SIG-M5 treated with dmso at 0.1 percent for 504 hours (cell line): ENCODE results near the gene UVRAG.

Experiments used
- DNase-seq: peaks from one replicate; lab custom pipeline; 2025; ENCODE audit not compliant: unreplicated experiment; lab: John Stamatoyannopoulos, UW

UVRAG gene

DNA sequence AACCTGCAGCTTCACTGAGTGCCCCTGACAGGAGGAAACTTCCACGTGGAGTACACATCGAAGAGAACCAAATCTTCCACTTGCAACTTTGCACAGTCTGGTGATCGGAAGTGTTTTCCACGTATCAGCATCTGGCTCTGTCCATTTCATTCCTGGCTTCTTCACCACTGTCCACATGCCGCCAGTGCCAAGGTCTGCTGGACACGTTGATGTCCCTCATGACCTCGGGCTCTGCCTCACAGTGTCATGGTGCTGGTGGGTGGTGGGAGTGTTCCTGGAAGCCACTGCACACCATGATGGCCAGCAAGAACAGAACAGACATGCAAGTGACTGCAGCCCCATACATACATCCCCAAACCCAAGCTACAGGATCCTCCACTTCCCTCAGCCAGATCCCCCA, 342.9 kb downstream of the UVRAG start:
- no peak for DNase-seq

DNA sequence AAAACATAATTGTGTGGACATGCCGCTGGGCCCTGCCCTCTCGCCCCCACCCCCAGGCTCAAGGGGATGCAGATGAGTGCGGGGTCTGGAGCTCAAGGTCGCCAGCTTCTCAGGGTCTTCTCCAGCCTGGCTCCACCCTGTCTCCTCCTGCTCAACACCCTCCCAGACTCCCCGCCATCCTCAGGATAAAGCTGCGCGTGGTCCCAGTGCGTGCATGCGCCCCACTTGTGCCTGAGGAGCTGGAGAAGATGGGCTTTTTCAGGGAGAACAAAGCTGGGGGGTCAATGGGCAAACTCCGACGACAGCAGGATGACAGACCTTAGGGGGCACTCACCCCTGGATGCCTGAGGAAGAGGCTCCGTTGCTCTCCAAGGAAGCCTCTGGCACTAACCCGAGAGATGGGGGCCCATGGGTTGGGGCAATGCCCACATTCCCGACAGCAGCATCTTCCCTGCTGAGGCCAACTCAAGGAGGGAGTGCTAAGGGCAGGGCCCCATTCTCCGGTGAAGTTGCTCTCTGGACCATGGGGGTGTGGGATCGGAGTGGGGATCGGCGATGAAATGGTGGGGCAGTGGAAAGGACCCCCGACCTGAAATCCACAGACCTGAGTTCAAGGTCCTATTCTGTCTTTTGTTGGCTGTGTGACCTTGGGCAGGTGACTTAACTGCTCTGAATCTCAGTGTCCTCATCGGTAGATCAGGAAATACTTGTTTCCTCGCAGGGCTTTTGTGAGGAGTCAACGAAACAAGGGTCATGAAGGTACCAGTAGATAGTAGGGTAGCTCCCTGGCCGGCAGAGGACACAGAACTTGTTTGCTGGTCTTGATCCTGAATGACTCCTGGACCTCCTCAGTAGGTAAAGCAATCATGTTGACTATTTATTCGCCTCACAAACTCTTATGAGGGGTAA, 343.6 kb downstream of the UVRAG start:
- DNase-seq = no peak

DNA sequence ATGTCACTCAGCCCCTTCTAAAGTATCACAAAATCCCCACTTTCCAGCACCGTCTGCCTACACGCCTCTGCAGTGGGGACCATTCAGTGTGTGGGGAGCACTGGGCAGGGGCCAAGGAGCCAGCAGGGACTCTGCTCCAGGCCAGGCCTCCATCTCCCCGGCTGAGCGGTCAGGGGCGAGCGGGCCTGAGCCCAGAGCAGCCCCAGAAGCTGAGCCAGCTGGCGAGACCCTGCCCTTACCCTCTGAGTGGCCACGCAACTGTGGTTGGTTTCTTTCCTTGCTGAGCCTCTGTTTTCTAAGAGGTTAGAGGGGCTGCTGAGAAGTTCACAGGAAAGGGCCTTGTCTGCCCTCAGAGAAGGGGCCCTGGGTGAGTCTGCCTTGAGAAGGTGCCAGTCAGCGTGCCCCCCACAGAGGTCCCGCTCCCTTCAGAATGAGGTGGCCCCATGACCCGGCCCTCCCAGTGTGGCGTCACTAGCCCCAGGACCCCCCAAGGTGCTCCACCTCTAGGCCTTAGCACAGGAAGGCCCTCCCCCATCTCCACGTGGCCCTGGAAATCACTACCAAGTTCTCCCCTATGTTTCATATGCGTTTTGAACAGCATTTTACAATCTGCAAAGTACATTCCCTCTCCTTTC, 344.4 kb downstream of the UVRAG start:
- no peak for DNase-seq

DNA sequence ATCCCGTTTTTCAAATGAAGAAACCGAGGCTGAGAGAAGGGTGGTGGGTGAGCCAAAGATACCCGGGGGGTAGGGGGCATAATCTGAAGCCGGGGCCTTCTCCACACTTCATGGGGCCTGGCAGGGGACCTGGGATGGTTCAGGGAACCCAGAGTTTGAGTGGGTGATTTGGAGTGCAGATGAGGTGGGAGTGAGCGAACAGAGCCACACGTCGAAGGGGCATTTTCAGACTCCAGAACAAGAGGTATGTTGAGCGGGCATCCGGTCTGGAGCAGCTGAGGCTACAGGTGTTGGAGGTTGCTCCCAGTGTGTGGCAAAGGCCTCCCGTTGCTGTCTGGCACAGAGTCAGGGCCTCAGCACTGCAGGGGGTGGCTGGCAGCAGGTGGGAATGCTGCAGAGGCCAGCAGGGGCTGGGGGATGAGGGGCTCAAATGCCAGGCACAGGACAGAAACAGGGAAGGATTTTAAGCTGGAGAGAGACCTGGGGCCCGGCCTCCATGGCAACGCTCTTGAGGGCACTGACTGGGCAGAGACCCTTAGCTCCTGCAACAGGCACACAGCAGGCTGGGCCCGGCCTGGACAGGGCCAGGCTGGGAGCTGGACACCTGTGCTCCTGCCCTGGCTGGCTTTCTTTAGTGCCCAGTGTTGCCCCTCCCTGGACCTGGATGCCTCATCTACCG, 345.1 kb downstream of the UVRAG start:
- no peak for DNase-seq

DNA sequence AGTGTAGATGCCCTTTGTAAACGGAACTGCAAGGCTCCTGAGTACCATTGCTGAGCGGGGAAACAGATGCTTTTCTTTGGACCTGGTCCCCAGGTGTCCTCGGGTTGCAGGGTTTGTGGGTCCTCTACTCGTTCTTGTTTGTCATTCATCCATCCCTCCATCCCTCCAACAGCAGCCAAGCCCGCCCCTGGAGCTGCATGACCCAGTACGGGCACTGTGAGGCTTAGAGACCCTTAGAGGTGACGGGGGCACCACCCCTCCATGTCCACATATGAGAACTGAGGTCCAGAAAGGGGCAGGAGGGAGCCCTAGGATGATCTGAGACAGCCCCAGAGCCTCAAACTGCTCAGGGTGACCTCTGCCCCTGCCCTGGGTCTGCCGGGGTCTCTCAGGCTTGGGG, 345.8 kb downstream of the UVRAG start:
- no peak for DNase-seq

DNA sequence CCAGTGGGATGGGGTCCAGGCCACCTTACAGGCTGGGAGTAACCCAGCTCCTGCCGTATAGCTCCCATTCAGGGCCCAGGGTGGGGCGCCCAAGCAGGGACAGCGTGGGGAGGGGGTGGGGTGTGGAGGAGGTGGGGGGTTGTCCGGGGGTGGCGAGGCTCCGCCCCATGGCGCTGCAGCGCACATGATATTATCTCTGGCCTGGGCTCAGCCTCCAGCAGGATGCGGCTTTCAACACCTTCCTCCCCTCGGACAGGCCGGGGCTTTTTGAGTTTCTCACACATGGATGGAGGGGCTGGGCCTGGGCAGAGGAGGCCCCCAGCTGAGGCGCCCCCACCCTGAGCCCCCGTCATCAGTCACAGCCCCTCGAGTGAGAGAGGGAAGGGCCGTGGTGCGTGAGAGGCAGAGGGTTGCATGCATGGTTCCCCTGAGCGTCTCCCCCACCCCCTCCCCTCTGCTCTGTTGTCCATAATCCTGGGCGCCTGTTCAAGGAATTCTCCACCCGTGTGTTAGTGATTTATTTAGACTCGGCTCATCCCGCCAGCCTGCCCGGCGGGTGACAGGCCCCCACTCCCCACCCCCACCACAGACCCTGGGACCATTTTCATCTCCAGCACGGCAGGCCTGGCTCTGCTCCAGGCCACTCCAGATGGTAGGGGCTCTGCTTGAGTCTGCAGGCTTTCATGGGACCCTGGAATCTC, 346.4 kb downstream of the UVRAG start:
- DNase-seq = no peak

DNA sequence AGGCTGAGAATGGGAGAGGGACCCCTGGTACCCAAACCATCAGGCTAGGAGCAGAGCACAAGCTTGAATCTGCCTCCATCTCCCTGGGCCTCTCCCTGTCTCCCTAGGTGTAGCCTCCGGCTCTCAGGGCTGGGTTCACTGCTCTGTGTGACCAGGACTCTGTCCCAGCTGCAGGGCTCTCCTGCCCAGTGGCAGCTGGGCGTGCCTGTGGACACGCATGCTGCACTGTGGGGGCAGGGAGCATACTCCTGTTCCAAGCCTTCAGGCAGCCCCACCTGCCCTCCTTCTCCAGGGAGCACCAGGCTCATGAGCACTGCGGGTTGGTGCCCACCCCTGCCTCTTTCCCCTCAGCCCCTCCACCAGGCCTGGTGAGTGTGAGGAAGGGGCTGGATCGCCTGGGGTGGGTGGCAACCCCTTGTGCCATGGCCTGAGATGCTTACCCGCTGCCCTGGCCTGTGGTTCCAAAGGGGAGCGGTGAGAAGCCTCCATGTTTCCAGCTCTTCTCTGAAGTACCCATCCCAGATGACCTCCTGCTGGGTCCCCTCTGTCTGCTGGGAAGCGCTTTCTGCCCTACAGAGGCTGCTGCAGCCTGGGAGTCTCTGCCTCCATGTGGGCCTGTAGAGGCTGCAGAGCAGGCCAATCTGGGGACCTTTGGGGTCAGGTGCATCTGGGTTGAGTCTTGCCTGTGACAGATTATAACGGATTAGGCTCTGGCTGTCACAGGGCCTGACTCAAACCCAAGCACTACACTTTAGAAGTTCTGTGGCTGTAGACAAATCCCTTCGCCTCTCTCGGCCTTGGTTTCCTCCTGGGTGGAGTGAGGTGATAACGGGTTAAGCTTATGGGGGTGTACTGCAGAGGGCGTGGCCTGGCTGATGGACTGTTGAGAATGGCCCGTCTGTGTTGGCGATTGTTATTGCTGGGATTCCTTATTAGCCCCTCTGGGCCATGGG, 347.6 kb downstream of the UVRAG start:
- no peak for DNase-seq

DNA sequence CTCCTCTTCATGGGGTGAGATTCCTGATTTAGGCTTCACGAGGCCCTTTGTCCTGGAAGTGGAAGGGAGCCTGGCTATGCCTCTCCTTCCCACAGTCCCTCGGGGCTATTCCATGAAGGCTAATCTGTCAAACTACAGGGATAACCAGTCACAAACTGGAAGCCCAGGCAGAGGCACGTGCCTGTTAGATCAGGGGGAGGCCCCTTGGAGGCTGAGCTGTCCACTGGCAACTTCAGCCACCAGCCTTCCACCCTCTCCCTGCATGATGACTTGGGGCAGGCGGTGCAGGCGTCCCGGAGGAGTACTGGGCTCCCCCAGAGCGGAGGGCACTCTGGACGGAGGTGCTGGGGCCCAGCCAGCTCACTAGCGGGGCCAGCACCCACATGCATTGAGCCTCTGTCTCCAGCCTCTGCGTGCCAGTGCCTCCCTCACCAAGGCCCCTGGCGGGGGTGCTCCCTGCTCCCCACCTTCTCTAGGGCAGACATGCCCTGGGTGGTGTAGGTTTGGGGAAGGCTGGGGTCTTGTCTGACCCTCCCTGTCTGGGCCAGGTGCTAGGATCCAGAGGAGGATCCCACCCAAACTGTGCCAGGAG, 348.4 kb downstream of the UVRAG start:
- no peak for DNase-seq

DNA sequence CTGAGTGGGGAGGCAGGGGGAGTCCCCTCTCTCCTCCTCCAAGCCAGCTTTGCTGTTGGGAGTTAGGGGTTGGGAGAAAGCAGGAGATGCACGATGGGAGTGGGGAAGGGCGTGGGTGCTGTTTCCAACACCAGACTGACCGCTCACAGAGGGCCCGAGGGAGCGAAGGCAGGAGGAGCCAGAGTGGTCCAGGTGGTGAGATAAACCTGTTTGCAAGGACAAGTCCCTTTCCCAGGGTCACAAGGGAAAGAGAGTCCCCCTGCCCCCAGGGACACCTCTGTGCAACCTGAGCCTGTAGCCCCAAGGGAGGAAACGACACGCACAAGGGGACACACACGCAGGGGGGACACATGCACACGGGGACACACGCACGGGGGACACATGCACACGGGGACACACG, 349.1 kb downstream of the UVRAG start:
- no peak for DNase-seq

DNA sequence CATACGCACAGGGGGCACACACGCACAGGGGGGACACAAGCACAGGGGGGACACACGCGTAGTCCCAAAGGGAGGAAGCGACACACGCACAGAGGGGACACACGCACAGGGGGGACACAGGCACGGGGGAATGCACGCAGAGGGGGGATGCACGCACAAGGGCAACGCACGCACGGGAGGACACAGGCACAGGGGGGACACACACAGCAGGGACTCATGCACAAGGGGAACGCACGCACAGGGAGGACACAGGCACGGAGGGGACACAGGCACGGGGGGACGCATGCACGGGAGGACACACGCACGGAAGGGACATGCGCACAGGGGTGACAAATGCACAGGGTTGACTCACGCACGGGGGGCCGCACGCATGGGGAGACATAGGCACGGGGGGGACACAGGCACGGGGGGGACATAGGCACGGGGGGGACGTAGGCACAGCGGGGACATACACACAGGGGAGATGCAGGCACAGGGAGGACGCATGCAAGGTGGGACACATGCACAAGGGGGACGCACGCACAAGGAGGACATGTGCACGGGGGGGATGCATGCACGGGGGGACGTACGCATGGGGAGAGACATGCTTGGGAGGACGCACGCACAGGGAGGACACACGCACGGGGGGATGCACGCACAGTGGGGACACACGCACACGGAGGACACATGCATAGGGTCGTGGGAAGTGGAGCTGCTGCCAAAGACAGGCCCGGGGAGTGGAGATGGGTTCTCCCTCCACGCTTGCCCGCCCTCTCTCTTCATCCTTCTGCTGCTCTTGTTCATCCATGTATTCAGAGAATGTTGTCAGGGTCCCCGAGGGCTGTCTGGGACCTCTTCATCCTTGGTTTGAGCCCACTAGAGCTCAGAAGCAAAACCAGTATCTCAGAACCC, 350.1 kb downstream of the UVRAG start:
- DNase-seq = no peak

DNA sequence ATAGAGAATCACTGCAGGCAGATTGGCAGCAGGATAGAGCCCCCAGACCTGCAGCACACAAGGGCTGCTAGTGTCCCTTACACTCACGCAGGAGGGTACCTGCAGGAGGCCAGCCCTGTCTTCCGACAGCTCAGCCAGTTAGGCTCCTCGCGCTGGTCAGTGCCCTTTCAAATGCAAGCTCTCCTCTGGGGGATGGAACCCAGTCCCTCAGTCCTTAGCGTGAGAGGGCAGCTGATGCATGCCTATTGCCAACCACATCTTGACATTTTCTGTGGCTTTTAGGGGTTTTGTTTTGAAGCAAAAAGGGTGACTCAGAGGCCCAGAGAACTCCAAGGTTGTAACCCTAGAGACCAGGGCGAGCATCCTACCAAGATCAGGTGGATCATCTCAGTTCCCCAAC, 351.3 kb downstream of the UVRAG start:
- no peak for DNase-seq

DNA sequence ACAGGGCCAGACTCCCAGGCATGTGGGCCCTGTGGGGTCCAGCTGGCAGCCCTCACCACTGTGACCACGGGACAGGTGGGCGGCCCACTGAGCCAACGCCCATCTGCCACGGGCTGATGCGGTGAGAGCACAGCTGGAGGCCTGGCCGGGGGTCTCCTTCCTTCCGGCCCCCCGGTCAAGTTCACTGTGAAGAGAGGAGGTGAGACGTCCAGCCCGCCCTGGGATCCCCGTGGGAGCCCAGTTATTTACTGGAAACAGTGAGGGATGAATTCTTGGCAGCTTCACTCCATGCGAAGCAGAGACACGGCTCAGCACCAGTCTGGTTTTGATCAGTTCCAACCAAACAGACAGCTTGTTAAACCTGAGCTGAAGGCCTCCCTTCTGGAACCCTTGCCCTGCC, 352.6 kb downstream of the UVRAG start:
- no peak for DNase-seq

DNA sequence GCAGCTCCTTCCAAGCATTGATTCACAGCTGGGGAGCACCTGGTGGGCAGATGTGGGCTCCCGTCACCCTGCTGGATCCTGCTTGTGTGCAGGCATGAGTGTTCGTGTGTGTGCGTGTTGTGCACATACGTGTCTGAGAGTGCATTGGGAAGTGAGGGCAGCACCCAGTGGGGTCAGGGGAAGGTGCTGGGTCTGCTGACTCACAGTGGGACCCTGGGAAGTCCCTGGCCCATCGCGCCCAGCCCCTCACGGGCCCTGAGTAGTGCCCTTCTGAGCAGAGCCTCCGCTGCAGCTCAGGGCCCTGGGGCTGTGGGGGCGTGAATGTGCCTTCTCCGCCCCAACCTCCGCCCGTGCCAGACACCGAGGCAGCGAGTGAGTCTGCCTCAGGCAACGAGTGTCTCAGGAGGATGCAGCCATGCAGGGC, 354.5 kb downstream of the UVRAG start:
- no peak for DNase-seq

DNA sequence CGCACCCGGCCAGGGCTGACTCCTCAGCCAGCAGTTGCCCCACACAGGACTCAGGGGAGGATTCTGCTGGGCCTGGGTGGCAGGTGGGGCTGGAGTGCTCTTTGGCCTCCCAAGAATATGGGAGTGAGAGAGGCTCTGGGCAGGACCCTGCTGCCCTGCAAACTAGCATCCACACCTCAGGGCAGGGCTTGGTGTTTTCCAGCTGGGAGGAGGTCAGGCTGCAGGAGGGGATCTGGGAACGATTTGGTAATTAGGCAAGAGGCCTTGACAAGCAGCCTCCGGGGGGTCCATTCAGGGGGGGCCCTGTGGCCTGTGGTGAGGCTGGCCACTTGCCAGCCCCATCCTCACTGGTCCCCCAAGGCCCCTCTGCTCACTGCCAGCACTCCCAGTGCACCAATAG, 355.5 kb downstream of the UVRAG start:
- DNase-seq = no peak

DNA sequence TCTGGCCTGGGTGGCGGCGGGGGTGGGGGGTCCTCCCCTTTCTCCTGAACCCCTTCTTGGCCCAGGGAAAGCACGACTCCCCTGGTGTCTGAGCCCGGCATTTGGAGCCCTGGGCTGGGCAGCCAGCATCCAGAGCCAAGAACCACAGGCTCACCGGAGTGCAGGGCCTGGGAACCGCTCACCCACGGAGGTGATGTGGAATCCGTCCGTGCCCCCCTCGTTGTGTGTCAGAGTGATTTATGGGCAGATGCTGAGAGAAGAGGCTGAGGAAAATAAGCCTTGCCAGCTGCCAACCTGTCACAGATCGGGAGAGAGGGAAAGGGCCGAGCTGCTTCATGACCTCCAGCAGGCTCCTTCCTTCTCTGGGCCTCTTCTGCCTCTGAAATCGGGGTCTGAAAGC, 357.6 kb downstream of the UVRAG start:
- DNase-seq = no peak

DNA sequence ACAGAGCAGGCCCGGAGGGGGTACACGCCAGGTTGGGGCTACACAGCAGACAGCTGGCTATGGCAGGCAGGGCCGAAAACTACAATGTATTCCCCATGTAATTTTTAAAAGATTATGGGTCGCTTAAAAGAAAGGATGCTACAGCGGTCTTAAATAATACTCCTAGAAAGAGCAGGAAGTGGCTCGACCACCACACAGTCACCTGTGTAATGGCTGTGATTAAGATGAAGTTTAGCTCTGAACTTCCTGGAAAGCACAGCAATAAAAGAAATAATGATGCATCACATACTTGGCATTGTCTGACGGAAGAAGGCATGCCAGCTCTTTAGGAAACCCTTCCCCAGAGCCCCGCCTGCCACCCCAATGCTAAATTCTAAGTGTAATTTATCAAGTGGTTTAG, 358.7 kb downstream of the UVRAG start:
- DNase-seq = no peak

DNA sequence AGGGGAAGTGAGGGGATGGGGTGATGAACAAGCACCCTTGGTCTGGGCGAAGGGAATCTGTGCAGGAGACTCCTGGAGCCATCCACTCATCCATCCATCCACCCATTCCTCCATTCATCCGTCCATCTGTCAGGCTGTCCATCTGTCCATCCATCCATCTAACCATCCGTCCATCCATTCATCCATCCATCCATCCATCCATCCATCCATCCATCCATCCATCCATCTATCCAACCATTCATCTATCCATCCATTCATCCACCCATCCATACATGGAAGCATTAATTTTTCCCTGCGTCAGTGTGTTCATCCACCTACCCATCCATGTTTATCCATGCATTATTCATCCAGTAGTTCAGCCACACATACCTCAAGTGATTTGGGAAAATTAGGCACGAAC, 359.3 kb downstream of the UVRAG start:
- DNase-seq = no peak

DNA sequence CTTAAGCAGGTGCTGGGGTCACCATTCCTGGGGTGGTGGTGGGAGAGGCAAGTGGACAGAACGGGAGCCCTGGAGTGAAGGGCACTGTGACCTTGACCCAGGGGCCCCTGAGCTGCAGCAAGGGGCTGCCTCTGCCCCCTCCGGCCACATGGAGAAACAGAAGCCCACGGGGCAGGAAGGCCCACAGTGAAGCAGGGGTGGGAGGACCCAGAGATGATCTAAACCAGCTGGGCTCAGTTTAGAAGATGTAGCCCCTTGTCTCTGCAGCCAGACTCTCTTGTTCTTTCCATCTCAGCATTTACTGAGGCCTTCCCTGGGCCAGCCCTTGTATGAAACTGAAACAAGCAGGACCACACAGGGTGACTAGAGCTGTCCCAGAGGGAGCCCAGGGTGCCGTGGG, 360.8 kb downstream of the UVRAG start:
- DNase-seq = no peak

DNA sequence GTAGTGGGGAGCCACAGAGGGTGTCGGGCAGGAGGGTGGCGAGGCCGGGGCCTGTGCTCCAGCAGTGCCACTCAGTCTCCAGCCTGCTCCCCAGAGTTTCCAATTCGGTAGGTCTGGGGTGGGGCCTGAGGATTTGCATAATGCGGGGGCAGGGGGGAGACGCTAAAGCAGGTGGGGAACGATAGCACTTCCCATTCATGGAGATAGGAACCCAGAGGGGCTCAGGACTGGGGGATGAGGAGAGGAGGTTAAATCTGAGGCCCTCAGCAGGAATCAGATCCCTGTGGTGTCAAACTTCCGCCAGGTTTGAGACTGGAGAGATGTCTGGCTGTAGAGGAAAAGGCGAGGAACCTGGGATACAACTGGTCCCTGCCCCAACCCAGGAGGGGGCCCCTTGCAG, 361.5 kb downstream of the UVRAG start:
- DNase-seq = no peak
